ENCODE measurements around the gene NAGS. TPM values are rescaled to one million over a fixed set of nuclear protein-coding genes. Genes with fewer than 3 reads are reported as not detected.
"Not testable (repeated sequence)": the region's sequence is repeated elsewhere in the genome, so short reads cannot be mapped to it uniquely, and the experiment has no call there.

Gene NAGS
- total and polyA plus RNA-seq, 5 donors from 2014 or later: 0.39 to 1.9 (median 1.3) TPM

GRCh38 chr17:44038604-44039011, 34.2 kb downstream of the NAGS start:
- no peak for DNase-seq
- Mint-ChIP-seq H3K9me3 (no peaks in the 10 kb centered on the region), H3K27ac (no peak overlapping the region), H3K36me3 (peaks cover 18% of the 10 kb centered on the region), H3K4me1 (peaks cover 14 to 28% (median 21%) of the 10 kb centered on the region in 4 donors), H3K27me3 (no peaks in the 10 kb centered on the region), H3K4me3 (no peak overlapping the region)
- no peak overlapping the region for H3K4me3 ChIP-seq (ENCODE audit: low read depth, low read length)
- ATAC-seq (ENCODE audit: low read depth in 2 of 2): no peak
- peaks cover 35% of the 10 kb centered on the region for H3K36me3 ChIP-seq (ENCODE audit: control insufficient read depth, insufficient read depth, low read length)
- no peaks in the 10 kb centered on the region for H3K27me3 ChIP-seq (ENCODE audit: control insufficient read depth, insufficient read depth, low read length)
- no peaks in the 10 kb centered on the region for H3K9me3 ChIP-seq (ENCODE audit: control insufficient read depth in 2 of 2, low read length in 2 of 2)
- no peak overlapping the region for H3K27ac ChIP-seq (ENCODE audit: insufficient read depth, low read length, poor library complexity, severe bottlenecking)
- H3K4me1 ChIP-seq (ENCODE audit: control insufficient read depth, insufficient read depth, low read length, poor library complexity, severe bottlenecking): peaks cover 10% of the 10 kb centered on the region

- no peaks in the 10 kb centered on the region for H3K27me3 Mint-ChIP-seq
- Histone ChIP-seq H3K27me3 (ENCODE audit: control insufficient read depth, insufficient read depth, low read length) (no peaks in the 10 kb centered on the region), H3K9me3 (ENCODE audit: control insufficient read depth in 2 of 2, low read length in 2 of 2) (no peaks in the 10 kb centered on the region), H3K27ac (ENCODE audit: insufficient read depth, low read length, poor library complexity, severe bottlenecking) (no peak overlapping the region), H3K4me3 (ENCODE audit: low read depth, low read length) (peak overlapping the region; percentile 13), H3K36me3 (ENCODE audit: control insufficient read depth, insufficient read depth, low read length) (peaks cover 32% of the 10 kb centered on the region), H3K4me1 (ENCODE audit: control insufficient read depth, insufficient read depth, low read length, poor library complexity, severe bottlenecking) (peaks cover 10% of the 10 kb centered on the region)
- H3K36me3 Mint-ChIP-seq: peaks cover 13% of the 10 kb centered on the region
- DNase-seq (peak in 1 of 3 donors; percentile 39), ATAC-seq (ENCODE audit: low read depth in 2 of 2) (no peak)
- H3K4me1 Mint-ChIP-seq: peaks cover 7 to 39% (median 16%) of the 10 kb centered on the region in 4 donors
- H3K27ac Mint-ChIP-seq: peak overlapping the region in 2 of 3 donors; percentile 40 to 76
- no peaks in the 10 kb centered on the region for H3K9me3 Mint-ChIP-seq
- H3K4me3 Mint-ChIP-seq: no peak overlapping the region
Measured at GRCh38 chr17:44039829-44040635, 35.6 kb downstream of the NAGS start.

- H3K36me3 ChIP-seq (ENCODE audit: control insufficient read depth, insufficient read depth, low read length): peaks cover 18% of the 10 kb centered on the region
- no peak overlapping the region for H3K4me3 ChIP-seq (ENCODE audit: low read depth, low read length)
- DNase-seq (no peak), ATAC-seq (ENCODE audit: low read depth in 2 of 2) (no peak)
- no peak overlapping the region for H3K27ac ChIP-seq (ENCODE audit: insufficient read depth, low read length, poor library complexity, severe bottlenecking)
- Mint-ChIP-seq H3K4me1 (peaks cover 7 to 46% (median 18%) of the 10 kb centered on the region in 4 donors), H3K27ac (no peak overlapping the region), H3K36me3 (peaks cover 9% of the 10 kb centered on the region), H3K27me3 (no peaks in the 10 kb centered on the region), H3K4me3 (no peak overlapping the region), H3K9me3 (no peaks in the 10 kb centered on the region)
- no peaks in the 10 kb centered on the region for H3K27me3 ChIP-seq (ENCODE audit: control insufficient read depth, insufficient read depth, low read length)
- no peaks in the 10 kb centered on the region for H3K9me3 ChIP-seq (ENCODE audit: control insufficient read depth in 2 of 2, low read length in 2 of 2)
- peaks cover 10% of the 10 kb centered on the region for H3K4me1 ChIP-seq (ENCODE audit: control insufficient read depth, insufficient read depth, low read length, poor library complexity, severe bottlenecking)
Measured at GRCh38 chr17:44043272-44043696, 38.9 kb downstream of the NAGS start.

- Mint-ChIP-seq H3K9me3 (no peaks in the 10 kb centered on the region), H3K36me3 (peaks cover 12% of the 10 kb centered on the region), H3K27ac (no peak overlapping the region), H3K4me1 (peaks cover 7 to 41% (median 19%) of the 10 kb centered on the region in 4 donors), H3K27me3 (no peaks in the 10 kb centered on the region), H3K4me3 (no peak overlapping the region)
- peaks cover 10% of the 10 kb centered on the region for H3K4me1 ChIP-seq (ENCODE audit: control insufficient read depth, insufficient read depth, low read length, poor library complexity, severe bottlenecking)
- DNase-seq (no peak), ATAC-seq (ENCODE audit: low read depth in 2 of 2) (no peak)
- peaks cover 12% of the 10 kb centered on the region for H3K36me3 ChIP-seq (ENCODE audit: control insufficient read depth, insufficient read depth, low read length)
- no peak overlapping the region for H3K4me3 ChIP-seq (ENCODE audit: low read depth, low read length)
- no peaks in the 10 kb centered on the region for H3K9me3 ChIP-seq (ENCODE audit: control insufficient read depth in 2 of 2, low read length in 2 of 2)
- no peaks in the 10 kb centered on the region for H3K27me3 ChIP-seq (ENCODE audit: control insufficient read depth, insufficient read depth, low read length)
- no peak overlapping the region for H3K27ac ChIP-seq (ENCODE audit: insufficient read depth, low read length, poor library complexity, severe bottlenecking)
Measured at GRCh38 chr17:44044071-44044470, 39.6 kb downstream of the NAGS start.

GRCh38 chr17:44045486-44045885, 41.1 kb downstream of the NAGS start:
- DNase-seq (no peak), ATAC-seq (ENCODE audit: low read depth in 2 of 2) (no peak)
- Mint-ChIP-seq H3K27me3 (no peaks in the 10 kb centered on the region), H3K36me3 (peaks cover 9% of the 10 kb centered on the region), H3K9me3 (no peaks in the 10 kb centered on the region), H3K4me3 (no peak overlapping the region), H3K27ac (no peak overlapping the region), H3K4me1 (peaks cover 7 to 32% (median 10%) of the 10 kb centered on the region in 4 donors)
- no peaks in the 10 kb centered on the region for H3K27me3 ChIP-seq (ENCODE audit: control insufficient read depth, insufficient read depth, low read length)
- no peak overlapping the region for H3K4me3 ChIP-seq (ENCODE audit: low read depth, low read length)
- no peaks in the 10 kb centered on the region for H3K9me3 ChIP-seq (ENCODE audit: control insufficient read depth in 2 of 2, low read length in 2 of 2)
- no peak overlapping the region for H3K27ac ChIP-seq (ENCODE audit: insufficient read depth, low read length, poor library complexity, severe bottlenecking)
- peaks cover 6% of the 10 kb centered on the region for H3K4me1 ChIP-seq (ENCODE audit: control insufficient read depth, insufficient read depth, low read length, poor library complexity, severe bottlenecking)
- peaks cover 20% of the 10 kb centered on the region for H3K36me3 ChIP-seq (ENCODE audit: control insufficient read depth, insufficient read depth, low read length)

- H3K27ac ChIP-seq (ENCODE audit: insufficient read depth, low read length, poor library complexity, severe bottlenecking); H3K4me1 ChIP-seq (ENCODE audit: control insufficient read depth, insufficient read depth, low read length, poor library complexity, severe bottlenecking); H3K4me3 Mint-ChIP-seq; H3K27me3 ChIP-seq (ENCODE audit: control insufficient read depth, insufficient read depth, low read length); H3K36me3 Mint-ChIP-seq; H3K27ac Mint-ChIP-seq; ATAC-seq (ENCODE audit: low read depth in 2 of 2); H3K9me3 ChIP-seq (ENCODE audit: control insufficient read depth in 2 of 2, low read length in 2 of 2); DNase-seq; H3K4me3 ChIP-seq (ENCODE audit: low read depth, low read length); H3K27me3 Mint-ChIP-seq; H3K9me3 Mint-ChIP-seq: not testable (repeated sequence)
- H3K4me1 Mint-ChIP-seq: peaks cover 0 to 23% (median 4%) of the 10 kb centered on the region in 4 donors
- peaks cover 27% of the 10 kb centered on the region for H3K36me3 ChIP-seq (ENCODE audit: control insufficient read depth, insufficient read depth, low read length)
Measured at GRCh38 chr17:44046893-44047292, 42.5 kb downstream of the NAGS start.

- H3K4me3 Mint-ChIP-seq: no peak overlapping the region
- Histone ChIP-seq H3K4me1 (ENCODE audit: control insufficient read depth, insufficient read depth, low read length, poor library complexity, severe bottlenecking) (no peaks in the 10 kb centered on the region), H3K27ac (ENCODE audit: insufficient read depth, low read length, poor library complexity, severe bottlenecking) (no peak overlapping the region), H3K4me3 (ENCODE audit: low read depth, low read length) (no peak overlapping the region), H3K27me3 (ENCODE audit: control insufficient read depth, insufficient read depth, low read length) (no peaks in the 10 kb centered on the region), H3K36me3 (ENCODE audit: control insufficient read depth, insufficient read depth, low read length) (peaks cover 42% of the 10 kb centered on the region), H3K9me3 (ENCODE audit: control insufficient read depth in 2 of 2, low read length in 2 of 2) (no peaks in the 10 kb centered on the region)
- peaks cover 15% of the 10 kb centered on the region for H3K36me3 Mint-ChIP-seq
- no peaks in the 10 kb centered on the region for H3K27me3 Mint-ChIP-seq
- H3K9me3 Mint-ChIP-seq: no peaks in the 10 kb centered on the region
- DNase-seq: no peak
- peaks cover 9 to 24% (median 18%) of the 10 kb centered on the region in 4 donors for H3K4me1 Mint-ChIP-seq
- ATAC-seq (ENCODE audit: low read depth in 2 of 2): no peak
- H3K27ac Mint-ChIP-seq: no peak overlapping the region
Measured at GRCh38 chr17:44049294-44050060, 45.1 kb downstream of the NAGS start.

All from CD4-positive, CD25-positive, alpha-beta regulatory T cell (primary cell).